Kidney (tissue), 14 donors: ENCODE measurements around the gene SLC9A3. TPM values are rescaled to one million over a fixed set of nuclear protein-coding genes. Genes with fewer than 3 reads are reported as not detected.
A peak's percentile ranks its signal among the peaks of the same experiment; 100 is the strongest.

Experiments used
- DNase-seq, 5 donors: peaks; one replicate each; pipeline ENCODE4 v3.0.0-alpha.2; 2013 to 2020
- FAIRE-seq: peaks from 2 replicates; lab custom pipeline; 2012; peaks lifted over from hg19 to GRCh38; lab: Jason Lieb, UNC
- H3K27ac ChIP-seq, 2 donors: one replicate each; pipeline ENCODE4 v1.7.0; 2013; ENCODE audit warnings: low read depth in 2 of 2, low read length in 2 of 2, inconsistent platforms in 1 of 2
- H3K27me3 ChIP-seq: one replicate; pipeline ENCODE4 v1.7.1; 2013; ENCODE audit warnings: low read length, inconsistent platforms; ENCODE audit not compliant: control insufficient read depth, insufficient read depth
- H3K36me3 ChIP-seq, 3 donors: one replicate each; pipeline versions ENCODE4 v1.7.0 to v1.7.1; 2013; ENCODE audit warnings: low read length in 3 of 3, control low read depth in 1 of 3, inconsistent platforms in 1 of 3; ENCODE audit not compliant: insufficient read depth in 3 of 3, control insufficient read depth in 2 of 3
- H3K4me1 ChIP-seq, 3 donors: one replicate each; pipeline versions ENCODE4 v1.7.0 to v1.7.1; 2013; ENCODE audit warnings: low read length in 3 of 3, inconsistent platforms in 1 of 3, low read depth in 1 of 3; ENCODE audit not compliant: control insufficient read depth in 2 of 3, insufficient read depth in 2 of 3
- H3K4me3 ChIP-seq, 3 donors: one replicate each; pipeline versions ENCODE4 v1.7.0 to v1.8.1; 2013; ENCODE audit warnings: low read length in 3 of 3, control low read depth in 1 of 3, inconsistent platforms in 1 of 3
- H3K9ac ChIP-seq, 3 donors: one replicate each; pipeline versions ENCODE4 v1.7.0 to v1.7.1; 2013; ENCODE audit warnings: low read length in 3 of 3, control low read depth in 1 of 3, inconsistent platforms in 1 of 3
- H3K9me3 ChIP-seq, 3 donors: one replicate each; pipeline versions ENCODE4 v1.7.0 to v1.7.1; 2013; ENCODE audit warnings: low read length in 3 of 3, control low read depth in 1 of 3, inconsistent platforms in 1 of 3; ENCODE audit not compliant: control insufficient read depth in 2 of 3, insufficient read depth in 1 of 3
- intact Hi-C: fragments of 100-400 bp; cut with DNase I; formaldehyde crosslinking; loops from one replicate; pipeline ENCODE4 v1.11.1; 2022
- polyA plus RNA-seq: library from polyadenylated mRNA; stranded (reverse); fragments of 350-450 nt; fragmentation: Illumina TruSeq; extraction: RNeasy Lipid Tissue Mini Kit (QIAGEN cat#74804); gene quantifications from one replicate; pipeline ENCODE4 v1.2.3, GENCODE V29; 2014; ENCODE audit warnings: low read depth, low replicate concordance; ENCODE audit not compliant: insufficient read depth
- total RNA-seq: library from RNA; stranded (reverse); fragmentation: NEBNext Ultra II Directional; extraction: Animal tissue kit (Norgen Biotek cat#: 25700); gene quantifications from one replicate; pipeline ENCODE4 v1.2.1, GENCODE V29; 2021
- TF ChIP-seq, protein P1 (sequence below): IDR thresholded peaks from 3 replicates; pipeline ENCODE4 v1.5.1; 2012; ENCODE audit warnings: mild to moderate bottlenecking, moderate library complexity, borderline replicate concordance; ENCODE audit not compliant: insufficient read depth; ENCODE audit errors: extremely low read depth
- donor health status: control.
- donor health status: control.
- donor health status: control.
- donor health status: control.
- donor health status: control.
- donor health status: DM: yes; HTN: yes; CAD: no.
- donor health status: Normal renal cell carcinoma (clear cell type).

The SLC9A3 gene
- total and polyA plus RNA-seq, 2 donors from 2014 or later: 10.5 to 36.9 TPM

DNA sequence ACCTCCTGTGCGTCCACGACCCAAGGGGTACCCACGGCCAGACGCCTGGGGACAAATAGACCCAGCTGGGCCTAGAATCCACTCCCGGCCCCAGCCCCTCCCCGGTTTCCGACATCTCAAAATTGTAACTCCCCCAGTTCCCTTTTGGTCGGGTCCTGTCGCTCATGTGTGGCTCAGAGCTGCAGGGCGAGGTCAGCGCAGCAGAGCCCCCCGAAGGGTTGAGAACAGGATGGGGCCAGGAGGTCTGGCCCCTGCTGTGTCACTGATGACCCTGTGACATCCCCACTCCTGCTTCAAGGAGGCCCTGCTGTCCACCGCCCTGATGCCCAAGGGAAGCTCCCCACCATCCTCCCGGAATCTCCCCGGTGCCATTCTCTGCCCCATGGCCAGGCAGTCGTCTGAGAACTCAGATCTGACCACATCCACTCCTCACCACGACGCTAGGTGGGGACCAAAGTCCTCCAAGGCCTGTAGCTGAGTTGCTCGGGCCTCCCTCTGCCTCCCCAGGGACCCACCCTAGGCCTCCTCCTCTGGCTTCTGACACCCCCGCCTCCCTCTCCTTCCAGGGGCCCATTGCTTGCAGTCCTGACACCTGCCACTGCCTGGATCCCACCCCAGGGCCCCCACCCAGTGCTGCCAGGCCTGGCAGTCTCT, 3.9 kb downstream of the SLC9A3 start:
- H3K36me3 ChIP-seq: no peaks in the 10 kb centered on the region
- H3K9me3 ChIP-seq: no peaks in the 10 kb centered on the region
- no peak for DNase-seq
- peaks cover 8% of the 10 kb centered on the region for H3K27me3 ChIP-seq
- H3K27ac ChIP-seq: no peak overlapping the region
- intact Hi-C loops: no loop called here
- FAIRE-seq: no peak
- TF ChIP-seq, protein P1, sequence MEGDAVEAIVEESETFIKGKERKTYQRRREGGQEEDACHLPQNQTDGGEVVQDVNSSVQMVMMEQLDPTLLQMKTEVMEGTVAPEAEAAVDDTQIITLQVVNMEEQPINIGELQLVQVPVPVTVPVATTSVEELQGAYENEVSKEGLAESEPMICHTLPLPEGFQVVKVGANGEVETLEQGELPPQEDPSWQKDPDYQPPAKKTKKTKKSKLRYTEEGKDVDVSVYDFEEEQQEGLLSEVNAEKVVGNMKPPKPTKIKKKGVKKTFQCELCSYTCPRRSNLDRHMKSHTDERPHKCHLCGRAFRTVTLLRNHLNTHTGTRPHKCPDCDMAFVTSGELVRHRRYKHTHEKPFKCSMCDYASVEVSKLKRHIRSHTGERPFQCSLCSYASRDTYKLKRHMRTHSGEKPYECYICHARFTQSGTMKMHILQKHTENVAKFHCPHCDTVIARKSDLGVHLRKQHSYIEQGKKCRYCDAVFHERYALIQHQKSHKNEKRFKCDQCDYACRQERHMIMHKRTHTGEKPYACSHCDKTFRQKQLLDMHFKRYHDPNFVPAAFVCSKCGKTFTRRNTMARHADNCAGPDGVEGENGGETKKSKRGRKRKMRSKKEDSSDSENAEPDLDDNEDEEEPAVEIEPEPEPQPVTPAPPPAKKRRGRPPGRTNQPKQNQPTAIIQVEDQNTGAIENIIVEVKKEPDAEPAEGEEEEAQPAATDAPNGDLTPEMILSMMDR: no peak
- H3K9ac ChIP-seq: no peak overlapping the region
- H3K4me1 ChIP-seq: peaks cover 0 to 6% (median 4%) of the 10 kb centered on the region in 3 donors
- no peak overlapping the region for H3K4me3 ChIP-seq

DNA sequence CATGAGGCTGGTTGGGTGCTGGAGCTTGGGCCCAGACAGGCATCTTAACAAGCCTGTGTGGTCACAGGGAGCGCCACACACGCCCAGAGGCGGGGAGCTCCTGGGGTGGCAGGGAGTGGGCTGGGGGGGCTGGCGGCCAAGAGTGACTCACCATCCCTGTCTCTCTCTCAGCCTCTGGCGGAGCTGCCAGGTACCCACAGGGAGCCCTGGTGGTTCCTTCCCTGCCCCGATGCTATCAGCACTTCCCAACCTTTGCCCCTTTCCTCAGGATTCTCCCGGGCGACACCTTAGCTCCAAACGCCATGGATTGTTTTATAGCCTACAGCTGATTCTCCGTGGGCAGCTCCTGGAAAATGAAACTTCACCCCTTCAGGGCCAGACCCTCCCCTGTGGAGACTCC, 5.5 kb downstream of the SLC9A3 start:
- intact Hi-C loops: no loop called here

DNA sequence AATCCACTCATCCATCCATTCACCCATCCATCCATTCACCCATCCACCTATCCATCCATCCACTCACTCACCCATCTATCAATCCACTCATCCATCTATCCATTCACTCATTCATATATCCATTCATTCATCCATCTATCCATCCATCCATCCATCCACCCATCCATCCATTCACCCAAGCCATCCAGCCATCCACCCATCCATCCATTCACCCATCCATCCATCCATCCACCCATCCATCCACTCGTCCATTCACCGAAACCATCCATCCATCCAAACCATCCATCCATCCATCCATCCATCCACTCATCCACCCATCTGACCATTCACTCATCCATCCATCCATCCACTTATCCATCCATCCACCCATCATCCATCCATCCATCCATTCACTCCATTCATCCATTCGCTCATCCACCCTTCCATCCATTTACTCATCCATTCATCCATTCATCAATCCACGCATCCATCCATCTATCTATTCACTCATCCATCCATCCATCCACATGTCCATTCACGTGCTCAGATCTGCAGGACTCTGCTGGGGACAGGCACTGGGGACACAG, 6.6 kb downstream of the SLC9A3 start:
- no peaks in the 10 kb centered on the region for H3K9me3 ChIP-seq
- intact Hi-C loops: no loop called here
- no peak for FAIRE-seq
- TF ChIP-seq, protein P1: no peak
- DNase-seq: no peak
- H3K9ac ChIP-seq: no peak overlapping the region
- no peaks in the 10 kb centered on the region for H3K27me3 ChIP-seq
- no peaks in the 10 kb centered on the region for H3K36me3 ChIP-seq
- H3K27ac ChIP-seq: no peak overlapping the region
- H3K4me1 ChIP-seq: peaks cover 0 to 14% (median 4%) of the 10 kb centered on the region in 3 donors
- H3K4me3 ChIP-seq: no peak overlapping the region

More for the DNA sequence above, 5.5 kb downstream of the SLC9A3 start:
- FAIRE-seq: no peak
- Histone ChIP-seq H3K27ac (no peak overlapping the region), H3K27me3 (peaks cover 4% of the 10 kb centered on the region), H3K4me3 (no peak overlapping the region), H3K36me3 (no peaks in the 10 kb centered on the region), H3K9me3 (no peaks in the 10 kb centered on the region), H3K9ac (no peak overlapping the region), H3K4me1 (peaks cover 0 to 9% (median 4%) of the 10 kb centered on the region in 3 donors)
- peak in 1 of 5 donors; percentile 46 for DNase-seq
- TF ChIP-seq, protein P1: no peak
